NCI-H2107 treated with DMSO at 0.1 percent for 48 hours (cell line): ENCODE results near the gene MAD1L1.
"Not testable (repeated sequence)": the region's sequence is repeated elsewhere in the genome, so short reads cannot be mapped to it uniquely, and the experiment has no call there.

ENCODE experiments used
- DNase-seq: peaks from one replicate; lab custom pipeline; 2025; ENCODE audit not compliant: unreplicated experiment; lab: John Stamatoyannopoulos, UW

The MAD1L1 gene

GRCh38 chr7:2180081-2180480 is 52.7 kb downstream of the MAD1L1 start:
- DNase-seq = no peak

GRCh38 chr7:2175514-2175913 is 57.2 kb downstream of the MAD1L1 start:
- DNase-seq = no peak

GRCh38 chr7:2175091-2175490 is 57.7 kb downstream of the MAD1L1 start:
- no peak for DNase-seq

GRCh38 chr7:2173189-2173827 is 59.4 kb downstream of the MAD1L1 start:
- DNase-seq = no peak

GRCh38 chr7:2172311-2173188 is 60.2 kb downstream of the MAD1L1 start:
- DNase-seq = peak; percentile 85

- DNase-seq = no peak
Measured at GRCh38 chr7:2171855-2172254, 60.9 kb downstream of the MAD1L1 start.

- no peak for DNase-seq
Measured at GRCh38 chr7:2170576-2171521, 61.9 kb downstream of the MAD1L1 start.

GRCh38 chr7:2169923-2170575 is 62.7 kb downstream of the MAD1L1 start:
- DNase-seq = no peak

GRCh38 chr7:2168615-2169311 is 64.0 kb downstream of the MAD1L1 start:
- no peak for DNase-seq

- no peak for DNase-seq
Measured at GRCh38 chr7:2166625-2167280, 66.0 kb downstream of the MAD1L1 start.

GRCh38 chr7:2165610-2166594 is 66.8 kb downstream of the MAD1L1 start:
- no peak for DNase-seq

- no peak for DNase-seq
Measured at GRCh38 chr7:2165239-2165609, 67.5 kb downstream of the MAD1L1 start.

- no peak for DNase-seq
Measured at GRCh38 chr7:2164646-2165045, 68.1 kb downstream of the MAD1L1 start.

GRCh38 chr7:2163600-2164555 is 68.9 kb downstream of the MAD1L1 start:
- DNase-seq = no peak

- DNase-seq = no peak
Measured at GRCh38 chr7:2162959-2163358, 69.8 kb downstream of the MAD1L1 start.

GRCh38 chr7:2162004-2162902 is 70.5 kb downstream of the MAD1L1 start:
- not testable (repeated sequence) for DNase-seq

- peak; percentile 34 for DNase-seq
Measured at GRCh38 chr7:2159176-2159520, 73.6 kb downstream of the MAD1L1 start.
